Measurements from ENCODE around the gene NAA25. TPM values are rescaled to one million over a fixed set of nuclear protein-coding genes. Genes with fewer than 3 reads are reported as not detected.
A peak's percentile ranks its signal among the peaks of the same experiment; 100 is the strongest.

Gene NAA25
- total and polyA plus RNA-seq, 9 of the 15 experiments (the other 6 are each of a cell fraction or from before 2014, with no cell fraction given): 26.6 to 59.6 (median 48.9) TPM

- TF ChIP-seq, protein P1, sequence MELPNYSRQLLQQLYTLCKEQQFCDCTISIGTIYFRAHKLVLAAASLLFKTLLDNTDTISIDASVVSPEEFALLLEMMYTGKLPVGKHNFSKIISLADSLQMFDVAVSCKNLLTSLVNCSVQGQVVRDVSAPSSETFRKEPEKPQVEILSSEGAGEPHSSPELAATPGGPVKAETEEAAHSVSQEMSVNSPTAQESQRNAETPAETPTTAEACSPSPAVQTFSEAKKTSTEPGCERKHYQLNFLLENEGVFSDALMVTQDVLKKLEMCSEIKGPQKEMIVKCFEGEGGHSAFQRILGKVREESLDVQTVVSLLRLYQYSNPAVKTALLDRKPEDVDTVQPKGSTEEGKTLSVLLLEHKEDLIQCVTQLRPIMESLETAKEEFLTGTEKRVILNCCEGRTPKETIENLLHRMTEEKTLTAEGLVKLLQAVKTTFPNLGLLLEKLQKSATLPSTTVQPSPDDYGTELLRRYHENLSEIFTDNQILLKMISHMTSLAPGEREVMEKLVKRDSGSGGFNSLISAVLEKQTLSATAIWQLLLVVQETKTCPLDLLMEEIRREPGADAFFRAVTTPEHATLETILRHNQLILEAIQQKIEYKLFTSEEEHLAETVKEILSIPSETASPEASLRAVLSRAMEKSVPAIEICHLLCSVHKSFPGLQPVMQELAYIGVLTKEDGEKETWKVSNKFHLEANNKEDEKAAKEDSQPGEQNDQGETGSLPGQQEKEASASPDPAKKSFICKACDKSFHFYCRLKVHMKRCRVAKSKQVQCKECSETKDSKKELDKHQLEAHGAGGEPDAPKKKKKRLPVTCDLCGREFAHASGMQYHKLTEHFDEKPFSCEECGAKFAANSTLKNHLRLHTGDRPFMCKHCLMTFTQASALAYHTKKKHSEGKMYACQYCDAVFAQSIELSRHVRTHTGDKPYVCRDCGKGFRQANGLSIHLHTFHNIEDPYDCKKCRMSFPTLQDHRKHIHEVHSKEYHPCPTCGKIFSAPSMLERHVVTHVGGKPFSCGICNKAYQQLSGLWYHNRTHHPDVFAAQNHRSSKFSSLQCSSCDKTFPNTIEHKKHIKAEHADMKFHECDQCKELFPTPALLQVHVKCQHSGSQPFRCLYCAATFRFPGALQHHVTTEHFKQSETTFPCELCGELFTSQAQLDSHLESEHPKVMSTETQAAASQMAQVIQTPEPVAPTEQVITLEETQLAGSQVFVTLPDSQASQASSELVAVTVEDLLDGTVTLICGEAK (IDR thresholded peaks at IDR 0.05): no peak
- TF ChIP-seq, protein P1 (CRISPR knock-in tag; IDR thresholded peaks at IDR 0.05): peak; percentile 39; the same call in 1 of the 2 replicates
- TF ChIP-seq HNRNPL (IDR thresholded peaks at IDR 0.05; ENCODE audit: low read depth, low read length) (no peak), RBFOX2 (IDR thresholded peaks at IDR 0.05; ENCODE audit: low read depth, low read length) (peak; percentile 73), ATF7 (IDR thresholded peaks at IDR 0.05) (peak; percentile 79), ASH1L (IDR thresholded peaks at IDR 0.05; ENCODE audit: borderline replicate concordance, low read depth, partially characterized antibody) (no peak), RBBP5 (IDR thresholded peaks at IDR 0.05; ENCODE audit: borderline replicate concordance, insufficient read depth, low read length, poor library complexity, severe bottlenecking) (peak; percentile 67), BHLHE40 (IDR thresholded peaks at IDR 0.05; ENCODE audit: low read length) (peak; percentile 72), KDM2B (CRISPR knock-in tag; IDR thresholded peaks at IDR 0.05) (no peak), ZNF583 (CRISPR knock-in tag; IDR thresholded peaks at IDR 0.05) (no peak), CCNT2 (IDR thresholded peaks at IDR 0.05; ENCODE audit: borderline replicate concordance, extremely low read depth, insufficient read length, low read depth, low read length) (peak; percentile 12)
- TF ChIP-seq, protein P2, sequence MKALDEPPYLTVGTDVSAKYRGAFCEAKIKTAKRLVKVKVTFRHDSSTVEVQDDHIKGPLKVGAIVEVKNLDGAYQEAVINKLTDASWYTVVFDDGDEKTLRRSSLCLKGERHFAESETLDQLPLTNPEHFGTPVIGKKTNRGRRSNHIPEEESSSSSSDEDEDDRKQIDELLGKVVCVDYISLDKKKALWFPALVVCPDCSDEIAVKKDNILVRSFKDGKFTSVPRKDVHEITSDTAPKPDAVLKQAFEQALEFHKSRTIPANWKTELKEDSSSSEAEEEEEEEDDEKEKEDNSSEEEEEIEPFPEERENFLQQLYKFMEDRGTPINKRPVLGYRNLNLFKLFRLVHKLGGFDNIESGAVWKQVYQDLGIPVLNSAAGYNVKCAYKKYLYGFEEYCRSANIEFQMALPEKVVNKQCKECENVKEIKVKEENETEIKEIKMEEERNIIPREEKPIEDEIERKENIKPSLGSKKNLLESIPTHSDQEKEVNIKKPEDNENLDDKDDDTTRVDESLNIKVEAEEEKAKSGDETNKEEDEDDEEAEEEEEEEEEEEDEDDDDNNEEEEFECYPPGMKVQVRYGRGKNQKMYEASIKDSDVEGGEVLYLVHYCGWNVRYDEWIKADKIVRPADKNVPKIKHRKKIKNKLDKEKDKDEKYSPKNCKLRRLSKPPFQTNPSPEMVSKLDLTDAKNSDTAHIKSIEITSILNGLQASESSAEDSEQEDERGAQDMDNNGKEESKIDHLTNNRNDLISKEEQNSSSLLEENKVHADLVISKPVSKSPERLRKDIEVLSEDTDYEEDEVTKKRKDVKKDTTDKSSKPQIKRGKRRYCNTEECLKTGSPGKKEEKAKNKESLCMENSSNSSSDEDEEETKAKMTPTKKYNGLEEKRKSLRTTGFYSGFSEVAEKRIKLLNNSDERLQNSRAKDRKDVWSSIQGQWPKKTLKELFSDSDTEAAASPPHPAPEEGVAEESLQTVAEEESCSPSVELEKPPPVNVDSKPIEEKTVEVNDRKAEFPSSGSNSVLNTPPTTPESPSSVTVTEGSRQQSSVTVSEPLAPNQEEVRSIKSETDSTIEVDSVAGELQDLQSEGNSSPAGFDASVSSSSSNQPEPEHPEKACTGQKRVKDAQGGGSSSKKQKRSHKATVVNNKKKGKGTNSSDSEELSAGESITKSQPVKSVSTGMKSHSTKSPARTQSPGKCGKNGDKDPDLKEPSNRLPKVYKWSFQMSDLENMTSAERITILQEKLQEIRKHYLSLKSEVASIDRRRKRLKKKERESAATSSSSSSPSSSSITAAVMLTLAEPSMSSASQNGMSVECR (CRISPR knock-in tag; IDR thresholded peaks at IDR 0.05): 0 out of 2 replicates have a peak, but pooled peaks have one; percentile 52
- TF ChIP-seq, protein P3, sequence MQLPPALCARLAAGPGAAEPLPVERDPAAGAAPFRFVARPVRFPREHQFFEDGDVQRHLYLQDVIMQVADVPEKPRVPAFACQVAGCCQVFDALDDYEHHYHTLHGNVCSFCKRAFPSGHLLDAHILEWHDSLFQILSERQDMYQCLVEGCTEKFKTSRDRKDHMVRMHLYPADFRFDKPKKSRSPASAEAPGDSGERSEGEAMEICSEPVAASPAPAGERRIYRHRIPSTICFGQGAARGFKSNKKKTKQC (CRISPR knock-in tag; IDR thresholded peaks at IDR 0.05): no peak; the same call in 1 of the 2 replicates
Observed at GRCh38 chr12:112013601-112014402, 94.8 kb downstream of the NAA25 start (continued).
